ENCODE results near the gene USP16. TPM values are rescaled to one million over a fixed set of nuclear protein-coding genes. Genes with fewer than 3 reads are reported as not detected.

The USP16 gene
- total and polyA plus RNA-seq, 2 of the 13 experiments (the other 11 are each of a cell fraction or from before 2014, with no cell fraction given) = 16.5 to 46.9 TPM

DNA sequence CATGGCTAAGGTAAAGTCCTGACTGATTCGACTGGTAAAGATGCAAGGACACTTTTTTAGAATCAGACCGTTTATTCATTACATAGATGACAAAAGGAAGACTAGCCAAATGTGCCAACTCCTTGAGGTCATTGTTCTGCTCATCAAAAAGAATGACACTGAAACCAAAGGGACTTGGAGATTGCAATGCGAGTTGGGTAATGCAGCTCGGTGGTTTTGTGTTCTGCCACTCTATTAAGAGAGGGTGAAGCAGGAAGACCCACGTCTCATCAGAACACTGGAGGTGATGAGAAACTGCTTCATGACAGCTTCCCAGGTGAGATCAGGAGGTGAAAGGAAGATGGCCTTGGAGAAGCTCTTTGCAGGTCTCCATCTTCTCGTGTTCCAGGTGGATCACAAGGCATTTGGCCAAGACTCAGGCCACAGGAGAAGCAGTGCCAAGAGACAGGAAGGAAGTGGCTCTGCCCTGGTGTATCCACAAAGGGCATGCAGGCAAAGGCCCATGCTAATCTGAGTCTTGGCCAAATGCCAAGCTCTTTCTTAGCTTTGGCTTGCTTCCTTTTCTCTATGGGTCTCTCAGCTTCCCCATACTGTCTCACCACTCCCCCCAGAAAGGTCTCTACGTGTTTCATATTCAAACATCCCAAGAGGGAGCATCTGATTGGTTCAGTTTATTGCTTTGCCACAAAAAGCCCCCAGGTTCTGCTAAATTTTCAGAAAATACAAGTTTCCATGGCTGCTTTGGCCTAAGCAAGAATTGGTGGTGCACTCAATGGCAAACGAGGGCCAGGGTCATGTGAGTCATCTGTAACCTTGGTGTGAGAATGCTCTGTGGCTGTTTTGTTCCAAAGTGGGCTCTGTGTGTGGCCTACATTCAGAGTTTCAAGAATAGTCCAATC is 54.6 kb downstream of the USP16 start:
- no TSS peak for BruUV-seq (replicated peaks)
- no peaks in the 10 kb centered on the region; a peak in 1 of 5 replicates for H3K27me3 ChIP-seq (ENCODE audit: control insufficient read depth in 1 of 2, insufficient read depth in 2 of 2, low read length in 2 of 2)
- H3K27ac ChIP-seq (ENCODE audit: extremely low read length, insufficient read depth, low read length) = no peak overlapping the region
- peak; percentile 60; the same call in 1 of the 2 replicates for TF ChIP-seq ZNF644 (CRISPR knock-in tag; IDR thresholded peaks at IDR 0.05; ENCODE audit: low read depth)
- no peak for TF ChIP-seq ZNF747 (CRISPR knock-in tag; IDR thresholded peaks at IDR 0.05; ENCODE audit: borderline replicate concordance)
- peak; percentile 70 for TF ChIP-seq FOSL2 (CRISPR knock-in tag; IDR thresholded peaks at IDR 0.05)
- TF ChIP-seq BORCS8-MEF2B (CRISPR knock-in tag; IDR thresholded peaks at IDR 0.05) = no peak
- TF ChIP-seq RFX5 (IDR thresholded peaks at IDR 0.05; ENCODE audit: low read depth, low read length) = peak; percentile 68; the same call in 1 of the 2 replicates
- TF ChIP-seq ZNF446 (CRISPR knock-in tag; IDR thresholded peaks at IDR 0.05) = no peak
- no peak overlapping the region for H3K9ac ChIP-seq (ENCODE audit: insufficient read depth, low read depth, low read length)
- ATAC-seq (peak; percentile 78), FAIRE-seq (no peak), DNase-seq (ENCODE audit: low spot score) (no peak)
- ChIA-PET CTCF (ENCODE audit: low intra/inter-chr PET ratio, low total read pairs) (no interaction called here), POLR2A (interaction anchor here (0.5 kb wide), 1 partner anchor 15 kb away, joined by 5 read pairs; no protein-coding TSS in a partner anchor)
- 20% methylated on average over 8 of the region's 8 CpGs for WGBS (ENCODE audit: low lambda C conversion rate)
- no peaks in the 10 kb centered on the region for H3K79me2 ChIP-seq (ENCODE audit: insufficient read depth, low read length)
- H2AFZ ChIP-seq (ENCODE audit: low read length) = peak overlapping the region; percentile 22
- in situ Hi-C loops (cut with HindIII; ENCODE audit: extremely low pct_ligation_motif_present, low pct_unique_long_range_greater_than_20kb) = loop anchor here (25.0 kb wide), 2 partner anchors 758 to 2008 kb away; no protein-coding TSS in a partner anchor
- H3K4me1 ChIP-seq (ENCODE audit: insufficient read depth, low read length) = peaks cover 36% of the 10 kb centered on the region; the same call in 1 of the 2 replicates
- H3K4me2 ChIP-seq (ENCODE audit: low read depth, low read length) = peak overlapping the region; percentile 14; the same call in 1 of the 2 replicates
- no peaks in the 10 kb centered on the region for H3K36me3 ChIP-seq (replicated peaks in 1 of 2; ENCODE audit: control insufficient read depth in 1 of 2, insufficient read depth in 2 of 2, low read length in 2 of 2)
- H4K20me1 ChIP-seq (ENCODE audit: insufficient read depth, low read length) = no peaks in the 10 kb centered on the region
- H3K9me3 ChIP-seq (ENCODE audit: low read length) = no peaks in the 10 kb centered on the region
- no peak overlapping the region for H3K4me3 ChIP-seq (replicated peaks in 1 of 3; ENCODE audit: insufficient read depth in 1 of 3, low read depth in 2 of 3, low read length in 3 of 3)
- intact Hi-C loops (cut with micrococcal nuclease; ENCODE audit: unreplicated experiment) = no loop called here

DNA sequence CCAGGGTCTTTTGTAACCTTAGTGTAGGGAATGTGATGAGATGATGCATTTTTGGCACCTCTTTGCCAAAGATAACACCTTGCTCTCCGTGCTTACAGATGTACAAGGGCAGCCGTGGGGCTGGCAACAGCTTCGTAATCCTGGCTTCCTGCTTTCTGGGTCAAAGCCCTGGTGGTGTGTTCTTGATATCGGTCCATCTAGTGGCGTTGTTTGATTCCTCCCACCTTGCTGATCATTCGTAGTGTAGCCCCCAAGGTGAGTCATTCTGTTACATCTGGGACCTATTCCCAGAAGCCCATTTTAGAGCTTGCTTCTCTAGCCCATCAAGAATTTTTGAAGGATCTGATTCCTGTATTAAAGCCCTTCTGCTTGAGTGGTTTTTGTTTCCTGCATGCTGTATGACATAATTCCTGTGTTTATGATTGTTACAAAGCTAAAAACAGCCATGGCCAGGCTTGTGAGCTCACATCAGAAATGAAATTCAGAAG is 56.0 kb downstream of the USP16 start:
- DNase-seq (ENCODE audit: low spot score) (no peak), FAIRE-seq (no peak), ATAC-seq (peak; percentile 42; the same call in 2 of the 3 replicates)
- Histone ChIP-seq H3K9me3 (ENCODE audit: low read length) (no peaks in the 10 kb centered on the region), H3K9ac (ENCODE audit: insufficient read depth, low read depth, low read length) (no peak overlapping the region), H3K27me3 (ENCODE audit: control insufficient read depth in 1 of 2, insufficient read depth in 2 of 2, low read length in 2 of 2) (no peaks in the 10 kb centered on the region), H3K79me2 (ENCODE audit: insufficient read depth, low read length) (no peaks in the 10 kb centered on the region), H2AFZ (ENCODE audit: low read length) (no peak overlapping the region), H3K4me1 (ENCODE audit: insufficient read depth, low read length) (peaks cover 32% of the 10 kb centered on the region; the same call in 1 of the 2 replicates), H3K36me3 (replicated peaks in 1 of 2; ENCODE audit: control insufficient read depth in 1 of 2, insufficient read depth in 2 of 2, low read length in 2 of 2) (no peaks in the 10 kb centered on the region), H3K4me3 (replicated peaks in 1 of 3; ENCODE audit: insufficient read depth in 1 of 3, low read depth in 2 of 3, low read length in 3 of 3) (no peak overlapping the region), H3K27ac (ENCODE audit: extremely low read length, insufficient read depth, low read length) (no peak overlapping the region), H4K20me1 (ENCODE audit: insufficient read depth, low read length) (no peaks in the 10 kb centered on the region), H3K4me2 (ENCODE audit: low read depth, low read length) (peak overlapping the region; percentile 8; the same call in 1 of the 2 replicates)
- in situ Hi-C loops (cut with HindIII; ENCODE audit: extremely low pct_ligation_motif_present, low pct_unique_long_range_greater_than_20kb) = loop anchor here (25.0 kb wide), 2 partner anchors 757 to 2007 kb away; no protein-coding TSS in a partner anchor
- WGBS (ENCODE audit: low lambda C conversion rate) = 25% methylated on average over 2 of the region's 6 CpGs
- ChIA-PET POLR2A (no interaction called here), CTCF (ENCODE audit: low intra/inter-chr PET ratio, low total read pairs) (no interaction called here)
- BruUV-seq (replicated peaks) = no TSS peak
- intact Hi-C loops (cut with micrococcal nuclease; ENCODE audit: unreplicated experiment) = no loop called here
- TF ChIP-seq ASH2L (IDR thresholded peaks at IDR 0.05; ENCODE audit: insufficient read length, low read depth, low read length) (no peak), ZBTB38 (CRISPR knock-in tag; IDR thresholded peaks at IDR 0.05) (no peak), ZNF343 (CRISPR knock-in tag; IDR thresholded peaks at IDR 0.05) (no peak), ZNF205 (CRISPR knock-in tag; IDR thresholded peaks at IDR 0.05) (no peak), ESRRA (CRISPR knock-in tag; IDR thresholded peaks at IDR 0.05; ENCODE audit: low read depth) (no peak), PAWR (CRISPR knock-in tag; IDR thresholded peaks at IDR 0.05; ENCODE audit: borderline replicate concordance) (no peak), ZBTB3 (CRISPR knock-in tag; IDR thresholded peaks at IDR 0.05; ENCODE audit: borderline replicate concordance, low read depth) (no peak), MEIS2 (CRISPR knock-in tag; IDR thresholded peaks at IDR 0.05) (no peak)
- TF ChIP-seq, protein P1, sequence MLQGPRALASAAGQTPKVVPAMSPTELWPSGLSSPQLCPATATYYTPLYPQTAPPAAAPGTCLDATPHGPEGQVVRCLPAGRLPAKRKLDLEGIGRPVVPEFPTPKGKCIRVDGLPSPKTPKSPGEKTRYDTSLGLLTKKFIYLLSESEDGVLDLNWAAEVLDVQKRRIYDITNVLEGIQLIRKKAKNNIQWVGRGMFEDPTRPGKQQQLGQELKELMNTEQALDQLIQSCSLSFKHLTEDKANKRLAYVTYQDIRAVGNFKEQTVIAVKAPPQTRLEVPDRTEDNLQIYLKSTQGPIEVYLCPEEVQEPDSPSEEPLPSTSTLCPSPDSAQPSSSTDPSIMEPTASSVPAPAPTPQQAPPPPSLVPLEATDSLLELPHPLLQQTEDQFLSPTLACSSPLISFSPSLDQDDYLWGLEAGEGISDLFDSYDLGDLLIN (CRISPR knock-in tag; IDR thresholded peaks at IDR 0.05; ENCODE audit: borderline replicate concordance) = no peak
- TF ChIP-seq, protein P2, sequence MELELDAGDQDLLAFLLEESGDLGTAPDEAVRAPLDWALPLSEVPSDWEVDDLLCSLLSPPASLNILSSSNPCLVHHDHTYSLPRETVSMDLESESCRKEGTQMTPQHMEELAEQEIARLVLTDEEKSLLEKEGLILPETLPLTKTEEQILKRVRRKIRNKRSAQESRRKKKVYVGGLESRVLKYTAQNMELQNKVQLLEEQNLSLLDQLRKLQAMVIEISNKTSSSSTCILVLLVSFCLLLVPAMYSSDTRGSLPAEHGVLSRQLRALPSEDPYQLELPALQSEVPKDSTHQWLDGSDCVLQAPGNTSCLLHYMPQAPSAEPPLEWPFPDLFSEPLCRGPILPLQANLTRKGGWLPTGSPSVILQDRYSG (CRISPR knock-in tag; IDR thresholded peaks at IDR 0.05) = no peak

Data from HepG2 (cell line).